Endothelial cell of umbilical vein (primary cell): ENCODE measurements around the gene CACNA1E. TPM values are rescaled to one million over a fixed set of nuclear protein-coding genes. Genes with fewer than 3 reads are reported as not detected.

ENCODE experiments used
- BruUV-seq: library from RNA; stranded (reverse); fragments of 400-500 nt; replicated peaks from 2 replicates; lab custom pipeline; 2021; lab: Mats Ljungman, UMichigan
- CTCF ChIA-PET: fragments of 300-600, 350-600 bp; sonication (Branson Sonifier 250); formaldehyde crosslinking; loops from one replicate; lab custom pipeline; 2021; ENCODE audit warnings: antibody characterized with exemption, inconsistent platforms; lab: Charles Lee
- POLR2A ChIA-PET: fragments of 300-600, 350-600 bp; sonication (Branson Sonifier 250); formaldehyde crosslinking; loops from one replicate; lab custom pipeline; 2021; ENCODE audit warnings: antibody characterized with exemption, inconsistent platforms; lab: Charles Lee
- DNase-seq: peaks from one replicate; pipeline ENCODE4 v3.0.0-alpha.2; 2011; ENCODE audit warnings: low read depth, low spot score
- FAIRE-seq: peaks from 2 replicates; lab custom pipeline; 2011; peaks lifted over from hg19 to GRCh38; lab: Jason Lieb, UNC
- H2AFZ ChIP-seq: 2 replicates; pipeline ENCODE4 v1.6.0; 2012; ENCODE audit warnings: low read depth, low read length, control low read depth, inconsistent platforms
- H3K27ac ChIP-seq: 2 replicates; pipeline ENCODE4 v1.5.1; 2011; ENCODE audit warnings: low read depth, mild to moderate bottlenecking, control low read depth, low read length, moderate library complexity; ENCODE audit not compliant: insufficient read depth
- H3K27me3 ChIP-seq, 2 experiments: 2 replicates each; pipeline versions ENCODE4 v1.6.0 to v1.6.1; 2011; ENCODE audit warnings: low read length in 2 of 2, mixed read lengths in 1 of 2; ENCODE audit not compliant: control insufficient read depth in 2 of 2, insufficient read depth in 2 of 2
- H3K36me3 ChIP-seq, 2 experiments: 2 replicates in 1 of 2; 3 replicates in 1 of 2; pipeline ENCODE4 v1.5.1; 2011; ENCODE audit warnings: low read length in 2 of 2, mild to moderate bottlenecking in 1 of 2, moderate library complexity in 1 of 2; ENCODE audit not compliant: control insufficient read depth in 2 of 2, insufficient read depth in 2 of 2; ENCODE audit errors: extremely low read depth in 1 of 2
- H3K4me1 ChIP-seq: 3 replicates; pipeline ENCODE4 v1.5.1; 2011; ENCODE audit warnings: mild to moderate bottlenecking, low read length; ENCODE audit not compliant: control insufficient read depth, insufficient read depth; ENCODE audit errors: extremely low read depth
- H3K4me2 ChIP-seq: 2 replicates; pipeline ENCODE4 v1.6.1; 2011; ENCODE audit warnings: low read length, control low read depth, mixed read lengths; ENCODE audit not compliant: insufficient read depth
- H3K4me3 ChIP-seq, 3 experiments: fragments of 200-600 bp in 1 of 3; sonication (generic), shearing (Covaris generic) in 1 of 3; replicated peaks in 1 of 3; 2 replicates each; pipeline ENCODE4 v1.5.1; 2011 to 2016; ENCODE audit warnings: control low read depth in 3 of 3, low read length in 3 of 3, mild to moderate bottlenecking in 2 of 3, inconsistent platforms in 1 of 3, low read depth in 1 of 3, moderate library complexity in 1 of 3; ENCODE audit not compliant: insufficient read depth in 1 of 3
- H3K79me2 ChIP-seq: 2 replicates; pipeline ENCODE4 v1.6.0; 2012; ENCODE audit warnings: low read length, inconsistent platforms; ENCODE audit not compliant: control insufficient read depth, insufficient read depth
- H3K9ac ChIP-seq: replicated peaks from 2 replicates; pipeline ENCODE3; 2011; ENCODE audit warnings: low read length, control low read depth; ENCODE audit not compliant: insufficient read depth; ENCODE audit errors: extremely low read depth
- H3K9me1 ChIP-seq: replicated peaks from 3 replicates; pipeline ENCODE4 v1.6.0; 2011; ENCODE audit warnings: mild to moderate bottlenecking, low read length; ENCODE audit not compliant: control insufficient read depth, insufficient read depth; ENCODE audit errors: extremely low read depth
- H3K9me3 ChIP-seq: replicated peaks from 2 replicates; pipeline ENCODE4 v1.5.1; 2012; ENCODE audit warnings: low read length, inconsistent platforms; ENCODE audit not compliant: control insufficient read depth, insufficient read depth
- H4K20me1 ChIP-seq: replicated peaks from 2 replicates; pipeline ENCODE3; 2011; ENCODE audit warnings: mild to moderate bottlenecking, low read length; ENCODE audit not compliant: control insufficient read depth, insufficient read depth; ENCODE audit errors: extremely low read depth
- CTCF ChIP-seq, 2 donors: IDR thresholded peaks; 1 replicate in 1 of 2; 2 replicates in 1 of 2; pipeline ENCODE4 v1.5.1; 2011; ENCODE audit warnings: low read length in 2 of 2, mild to moderate bottlenecking in 2 of 2, moderate library complexity in 2 of 2, control low read depth in 1 of 2, inconsistent platforms in 1 of 2, low read depth in 1 of 2; ENCODE audit not compliant: insufficient read depth in 1 of 2; ENCODE audit errors: extremely low read depth in 1 of 2
- EZH2 ChIP-seq: IDR thresholded peaks from 2 replicates; pipeline ENCODE4 v1.6.1; 2012; ENCODE audit warnings: borderline replicate concordance, low read depth, mild to moderate bottlenecking, moderate library complexity, low read length, inconsistent platforms; ENCODE audit not compliant: severe bottlenecking
- FOS ChIP-seq: IDR thresholded peaks from 2 replicates; pipeline ENCODE4 v1.6.1; 2011; ENCODE audit warnings: mild to moderate bottlenecking, low read length, moderate library complexity, borderline replicate concordance; ENCODE audit not compliant: insufficient read depth
- GATA2 ChIP-seq: IDR thresholded peaks from 2 replicates; pipeline ENCODE4 v1.7.0; 2011; ENCODE audit warnings: low read depth, mild to moderate bottlenecking, moderate library complexity, mixed read lengths, low read length; ENCODE audit not compliant: insufficient read length, insufficient read depth
- JUN ChIP-seq: IDR thresholded peaks from 2 replicates; pipeline ENCODE4 v1.6.1; 2011; ENCODE audit warnings: borderline replicate concordance, low read depth; ENCODE audit not compliant: insufficient read length, insufficient read depth
- MAX ChIP-seq: IDR thresholded peaks from 2 replicates; pipeline ENCODE4 v1.6.1; 2011; ENCODE audit not compliant: insufficient read depth, insufficient read length
- MYC ChIP-seq: IDR thresholded peaks from one replicate; pipeline ENCODE4 v1.6.1; 2011; ENCODE audit warnings: mild to moderate bottlenecking, low read depth, low read length
- POLR2A ChIP-seq: IDR thresholded peaks from 2 replicates; pipeline ENCODE4 v1.6.1; 2012; ENCODE audit warnings: low read depth, mild to moderate bottlenecking, control low read depth, low read length
- POLR2AphosphoS5 ChIP-seq: IDR thresholded peaks from 2 replicates; pipeline ENCODE4 v1.6.1; 2012; ENCODE audit warnings: low read depth, mild to moderate bottlenecking, control low read depth, low read length, moderate library complexity; ENCODE audit not compliant: insufficient read depth
- dilution Hi-C: fragments of 300-500 bp; cut with MboI; formaldehyde crosslinking; loops from one replicate; pipeline ENCODE4 v1.15.0; 2019; ENCODE audit warnings: low sequenced_read_pairs; ENCODE audit not compliant: extremely low pct_ligation_motif_present
- intact Hi-C: fragments of 100-400 bp; cut with micrococcal nuclease; formaldehyde crosslinking; loops from one replicate; pipeline ENCODE4 v1.10.0; 2022
- polyA plus RNA-seq, 4 experiments: library from polyadenylated mRNA; depleted of rRNA in 3 of 4; stranded (reverse) in 3 of 4; unstranded in 1 of 4; fragments of >200 nt; gene quantifications; 2 replicates each; pipeline versions ENCODE4 v1.2.1 to v1.2.3, GENCODE V29; 2011 to 2012; ENCODE audit warnings: missing spikeins in 1 of 4
- total RNA-seq: library from RNA; stranded (reverse); gene quantifications from 2 replicates; pipeline ENCODE4 v1.2.3, GENCODE V29; 2021

Gene CACNA1E
- total and polyA plus RNA-seq, 2 donors (not counting 3 experiments of a cell fraction or from before 2014, with no cell fraction given) = not detected

- Histone ChIP-seq H2AFZ (no peak overlapping the region), H3K36me3 (no peaks in the 10 kb centered on the region), H3K9ac (no peak overlapping the region), H3K27me3 (no peaks in the 10 kb centered on the region), H3K79me2 (no peaks in the 10 kb centered on the region), H3K4me1 (no peaks in the 10 kb centered on the region), H3K4me3 (no peak overlapping the region), H3K4me2 (no peak overlapping the region), H3K9me3 (no peaks in the 10 kb centered on the region), H4K20me1 (no peaks in the 10 kb centered on the region), H3K27ac (no peak overlapping the region), H3K9me1 (no peaks in the 10 kb centered on the region)
- POLR2A ChIA-PET = no interaction called here
- TF ChIP-seq CTCF (IDR thresholded peaks at IDR 0.05; ENCODE audit: extremely low read depth in 1 of 2, insufficient read depth in 1 of 2, low read depth in 1 of 2, low read length in 2 of 2) = no peak
- TF ChIP-seq FOS = no peak
- TF ChIP-seq MAX = peak; percentile 8
- DNase-seq = no peak
- CTCF ChIA-PET = no interaction called here
- FAIRE-seq = no peak
- BruUV-seq = no TSS peak
- dilution Hi-C loops (no loop called here), intact Hi-C loops (no loop called here)
Measured at GRCh38 chr1:181541458-181541857, 58.1 kb downstream of the CACNA1E start.

- H4K20me1 ChIP-seq = no peaks in the 10 kb centered on the region
- no peaks in the 10 kb centered on the region for H3K36me3 ChIP-seq
- TF ChIP-seq GATA2 (no peak), MAX (no peak), POLR2A (no peak), POLR2AphosphoS5 (no peak), JUN (no peak), CTCF (IDR thresholded peaks at IDR 0.05; ENCODE audit: extremely low read depth in 1 of 2, insufficient read depth in 1 of 2, low read depth in 1 of 2, low read length in 2 of 2) (no peak), MYC (no peak), EZH2 (no peak), FOS (no peak)
- intact Hi-C loops = no loop called here
- H3K9me3 ChIP-seq = no peaks in the 10 kb centered on the region
- H3K79me2 ChIP-seq = no peaks in the 10 kb centered on the region
- ChIA-PET CTCF (no interaction called here), POLR2A (no interaction called here)
- H3K27ac ChIP-seq = no peak overlapping the region
- no peaks in the 10 kb centered on the region for H3K9me1 ChIP-seq
- dilution Hi-C loops = no loop called here
- BruUV-seq = no TSS peak
- H2AFZ ChIP-seq = no peak overlapping the region
- no peak overlapping the region for H3K4me2 ChIP-seq
- H3K27me3 ChIP-seq = no peaks in the 10 kb centered on the region
- FAIRE-seq (no peak), DNase-seq (no peak)
- H3K9ac ChIP-seq = no peak overlapping the region
- H3K4me1 ChIP-seq = no peaks in the 10 kb centered on the region
- no peak overlapping the region for H3K4me3 ChIP-seq
Measured at GRCh38 chr1:181541947-181542346, 58.6 kb downstream of the CACNA1E start.
